Endothelial cell of umbilical vein (primary cell): ENCODE measurements around the gene SLC22A3. TPM values are rescaled to one million over a fixed set of nuclear protein-coding genes. Genes with fewer than 3 reads are reported as not detected.

Experiments used
- BruUV-seq: library from RNA; stranded (reverse); fragments of 400-500 nt; replicated peaks from 2 replicates; lab custom pipeline; 2021; lab: Mats Ljungman, UMichigan
- CTCF ChIA-PET: fragments of 300-600, 350-600 bp; sonication (Branson Sonifier 250); formaldehyde crosslinking; loops from one replicate; lab custom pipeline; 2021; ENCODE audit warnings: antibody characterized with exemption, inconsistent platforms; lab: Charles Lee
- POLR2A ChIA-PET: fragments of 300-600, 350-600 bp; sonication (Branson Sonifier 250); formaldehyde crosslinking; loops from one replicate; lab custom pipeline; 2021; ENCODE audit warnings: antibody characterized with exemption, inconsistent platforms; lab: Charles Lee
- DNase-seq: peaks from one replicate; pipeline ENCODE4 v3.0.0-alpha.2; 2011; ENCODE audit warnings: low read depth, low spot score
- FAIRE-seq: peaks from 2 replicates; lab custom pipeline; 2011; peaks lifted over from hg19 to GRCh38; lab: Jason Lieb, UNC
- H2AFZ ChIP-seq: 2 replicates; pipeline ENCODE4 v1.6.0; 2012; ENCODE audit warnings: low read depth, low read length, control low read depth, inconsistent platforms
- H3K27ac ChIP-seq: 2 replicates; pipeline ENCODE4 v1.5.1; 2011; ENCODE audit warnings: low read depth, mild to moderate bottlenecking, control low read depth, low read length, moderate library complexity; ENCODE audit not compliant: insufficient read depth
- H3K27me3 ChIP-seq, 2 experiments: 2 replicates each; pipeline versions ENCODE4 v1.6.0 to v1.6.1; 2011; ENCODE audit warnings: low read length in 2 of 2, mixed read lengths in 1 of 2; ENCODE audit not compliant: control insufficient read depth in 2 of 2, insufficient read depth in 2 of 2
- H3K36me3 ChIP-seq, 2 experiments: 2 replicates in 1 of 2; 3 replicates in 1 of 2; pipeline ENCODE4 v1.5.1; 2011; ENCODE audit warnings: low read length in 2 of 2, mild to moderate bottlenecking in 1 of 2, moderate library complexity in 1 of 2; ENCODE audit not compliant: control insufficient read depth in 2 of 2, insufficient read depth in 2 of 2; ENCODE audit errors: extremely low read depth in 1 of 2
- H3K4me1 ChIP-seq: 3 replicates; pipeline ENCODE4 v1.5.1; 2011; ENCODE audit warnings: mild to moderate bottlenecking, low read length; ENCODE audit not compliant: control insufficient read depth, insufficient read depth; ENCODE audit errors: extremely low read depth
- H3K4me2 ChIP-seq: 2 replicates; pipeline ENCODE4 v1.6.1; 2011; ENCODE audit warnings: low read length, control low read depth, mixed read lengths; ENCODE audit not compliant: insufficient read depth
- H3K4me3 ChIP-seq, 3 experiments: fragments of 200-600 bp in 1 of 3; sonication (generic), shearing (Covaris generic) in 1 of 3; replicated peaks in 1 of 3; 2 replicates each; pipeline ENCODE4 v1.5.1; 2011 to 2016; ENCODE audit warnings: control low read depth in 3 of 3, low read length in 3 of 3, mild to moderate bottlenecking in 2 of 3, inconsistent platforms in 1 of 3, low read depth in 1 of 3, moderate library complexity in 1 of 3; ENCODE audit not compliant: insufficient read depth in 1 of 3
- H3K79me2 ChIP-seq: 2 replicates; pipeline ENCODE4 v1.6.0; 2012; ENCODE audit warnings: low read length, inconsistent platforms; ENCODE audit not compliant: control insufficient read depth, insufficient read depth
- H3K9ac ChIP-seq: replicated peaks from 2 replicates; pipeline ENCODE3; 2011; ENCODE audit warnings: low read length, control low read depth; ENCODE audit not compliant: insufficient read depth; ENCODE audit errors: extremely low read depth
- H3K9me1 ChIP-seq: replicated peaks from 3 replicates; pipeline ENCODE4 v1.6.0; 2011; ENCODE audit warnings: mild to moderate bottlenecking, low read length; ENCODE audit not compliant: control insufficient read depth, insufficient read depth; ENCODE audit errors: extremely low read depth
- H3K9me3 ChIP-seq: replicated peaks from 2 replicates; pipeline ENCODE4 v1.5.1; 2012; ENCODE audit warnings: low read length, inconsistent platforms; ENCODE audit not compliant: control insufficient read depth, insufficient read depth
- H4K20me1 ChIP-seq: replicated peaks from 2 replicates; pipeline ENCODE3; 2011; ENCODE audit warnings: mild to moderate bottlenecking, low read length; ENCODE audit not compliant: control insufficient read depth, insufficient read depth; ENCODE audit errors: extremely low read depth
- CTCF ChIP-seq, 2 donors: IDR thresholded peaks; 1 replicate in 1 of 2; 2 replicates in 1 of 2; pipeline ENCODE4 v1.5.1; 2011; ENCODE audit warnings: low read length in 2 of 2, mild to moderate bottlenecking in 2 of 2, moderate library complexity in 2 of 2, control low read depth in 1 of 2, inconsistent platforms in 1 of 2, low read depth in 1 of 2; ENCODE audit not compliant: insufficient read depth in 1 of 2; ENCODE audit errors: extremely low read depth in 1 of 2
- EZH2 ChIP-seq: IDR thresholded peaks from 2 replicates; pipeline ENCODE4 v1.6.1; 2012; ENCODE audit warnings: borderline replicate concordance, low read depth, mild to moderate bottlenecking, moderate library complexity, low read length, inconsistent platforms; ENCODE audit not compliant: severe bottlenecking
- FOS ChIP-seq: IDR thresholded peaks from 2 replicates; pipeline ENCODE4 v1.6.1; 2011; ENCODE audit warnings: mild to moderate bottlenecking, low read length, moderate library complexity, borderline replicate concordance; ENCODE audit not compliant: insufficient read depth
- GATA2 ChIP-seq: IDR thresholded peaks from 2 replicates; pipeline ENCODE4 v1.7.0; 2011; ENCODE audit warnings: low read depth, mild to moderate bottlenecking, moderate library complexity, mixed read lengths, low read length; ENCODE audit not compliant: insufficient read length, insufficient read depth
- JUN ChIP-seq: IDR thresholded peaks from 2 replicates; pipeline ENCODE4 v1.6.1; 2011; ENCODE audit warnings: borderline replicate concordance, low read depth; ENCODE audit not compliant: insufficient read length, insufficient read depth
- MYC ChIP-seq: IDR thresholded peaks from one replicate; pipeline ENCODE4 v1.6.1; 2011; ENCODE audit warnings: mild to moderate bottlenecking, low read depth, low read length
- POLR2A ChIP-seq: IDR thresholded peaks from 2 replicates; pipeline ENCODE4 v1.6.1; 2012; ENCODE audit warnings: low read depth, mild to moderate bottlenecking, control low read depth, low read length
- POLR2AphosphoS5 ChIP-seq: IDR thresholded peaks from 2 replicates; pipeline ENCODE4 v1.6.1; 2012; ENCODE audit warnings: low read depth, mild to moderate bottlenecking, control low read depth, low read length, moderate library complexity; ENCODE audit not compliant: insufficient read depth
- dilution Hi-C: fragments of 300-500 bp; cut with MboI; formaldehyde crosslinking; loops from one replicate; pipeline ENCODE4 v1.15.0; 2019; ENCODE audit warnings: low sequenced_read_pairs; ENCODE audit not compliant: extremely low pct_ligation_motif_present
- intact Hi-C: fragments of 100-400 bp; cut with micrococcal nuclease; formaldehyde crosslinking; loops from one replicate; pipeline ENCODE4 v1.10.0; 2022
- polyA plus RNA-seq, 4 experiments: library from polyadenylated mRNA; depleted of rRNA in 3 of 4; stranded (reverse) in 3 of 4; unstranded in 1 of 4; fragments of >200 nt; gene quantifications; 2 replicates each; pipeline versions ENCODE4 v1.2.1 to v1.2.3, GENCODE V29; 2011 to 2012; ENCODE audit warnings: missing spikeins in 1 of 4
- total RNA-seq: library from RNA; stranded (reverse); gene quantifications from 2 replicates; pipeline ENCODE4 v1.2.3, GENCODE V29; 2021
- TF ChIP-seq, protein P1 (sequence below): IDR thresholded peaks from 2 replicates; pipeline ENCODE4 v1.6.1; 2011; ENCODE audit not compliant: insufficient read depth, insufficient read length

SLC22A3 gene
- total and polyA plus RNA-seq, 2 donors (not counting 3 experiments of a cell fraction or from before 2014, with no cell fraction given), result not detected

- POLR2A ChIA-PET, result no interaction called here
- Histone ChIP-seq H3K4me2 (no peak overlapping the region), H3K9me3 (peaks cover 2% of the 10 kb centered on the region), H3K36me3 (no peaks in the 10 kb centered on the region), H3K4me1 (no peaks in the 10 kb centered on the region), H3K9me1 (no peaks in the 10 kb centered on the region), H3K27ac (no peak overlapping the region), H3K9ac (no peak overlapping the region), H3K79me2 (no peaks in the 10 kb centered on the region), H2AFZ (no peak overlapping the region), H3K27me3 (no peaks in the 10 kb centered on the region), H4K20me1 (no peaks in the 10 kb centered on the region), H3K4me3 (no peak overlapping the region)
- no peak for FAIRE-seq
- TF ChIP-seq, protein P1, sequence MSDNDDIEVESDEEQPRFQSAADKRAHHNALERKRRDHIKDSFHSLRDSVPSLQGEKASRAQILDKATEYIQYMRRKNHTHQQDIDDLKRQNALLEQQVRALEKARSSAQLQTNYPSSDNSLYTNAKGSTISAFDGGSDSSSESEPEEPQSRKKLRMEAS, result no peak
- no peak for TF ChIP-seq MYC
- no peak for TF ChIP-seq POLR2AphosphoS5
- TF ChIP-seq EZH2, result no peak
- TF ChIP-seq JUN, result no peak
- TF ChIP-seq POLR2A, result no peak
- TF ChIP-seq CTCF (IDR thresholded peaks at IDR 0.05; ENCODE audit: extremely low read depth in 1 of 2, insufficient read depth in 1 of 2, low read depth in 1 of 2, low read length in 2 of 2), result no peak
- no peak for TF ChIP-seq FOS
- no peak for TF ChIP-seq GATA2
- BruUV-seq, result no TSS peak
- intact Hi-C loops (no loop called here), dilution Hi-C loops (no loop called here)
- no peak for DNase-seq
- CTCF ChIA-PET, result no interaction called here
Observed at GRCh38 chr6:160367798-160368547, 19.8 kb downstream of the SLC22A3 start.
